Measurements from ENCODE around the gene EIPR1. TPM values are rescaled to one million over a fixed set of nuclear protein-coding genes. Genes with fewer than 3 reads are reported as not detected.

The EIPR1 gene
- total RNA-seq, 2 donors from 2014 or later, result 34.5 to 35.1 TPM

- no peaks in the 10 kb centered on the region for H3K4me1 Mint-ChIP-seq (ENCODE audit: low read depth)
- no peak overlapping the region for H3K27ac Mint-ChIP-seq
- peak; percentile 24 to 38 for DNase-seq
- H3K4me3 Mint-ChIP-seq, result no peak overlapping the region
- no peaks in the 10 kb centered on the region for H3K36me3 Mint-ChIP-seq (ENCODE audit: insufficient read depth in 2 of 2)
- no peaks in the 10 kb centered on the region for H3K27me3 Mint-ChIP-seq (ENCODE audit: low read depth)
- ATAC-seq (replicated peaks in 1 of 2), result peak in 1 of 2 donors; percentile 45
- no peaks in the 10 kb centered on the region for H3K9me3 Mint-ChIP-seq
Observed at GRCh38 chr2:3179208-3179607, 198.4 kb downstream of the EIPR1 start.

- no peaks in the 10 kb centered on the region for H3K36me3 Mint-ChIP-seq (ENCODE audit: insufficient read depth in 2 of 2)
- no peaks in the 10 kb centered on the region for H3K27me3 Mint-ChIP-seq (ENCODE audit: low read depth)
- ATAC-seq (replicated peaks in 1 of 2) (no peak), DNase-seq (no peak)
- no peak overlapping the region for H3K27ac Mint-ChIP-seq
- H3K9me3 Mint-ChIP-seq, result no peaks in the 10 kb centered on the region
- no peak overlapping the region for H3K4me3 Mint-ChIP-seq
- H3K4me1 Mint-ChIP-seq (ENCODE audit: low read depth), result no peaks in the 10 kb centered on the region
Observed at GRCh38 chr2:3178578-3179031, 199.0 kb downstream of the EIPR1 start.

- H3K36me3 Mint-ChIP-seq (ENCODE audit: insufficient read depth in 2 of 2), result no peaks in the 10 kb centered on the region
- no peak overlapping the region for H3K27ac Mint-ChIP-seq
- no peaks in the 10 kb centered on the region for H3K4me1 Mint-ChIP-seq (ENCODE audit: low read depth)
- H3K9me3 Mint-ChIP-seq, result no peaks in the 10 kb centered on the region
- no peak for DNase-seq
- ATAC-seq (replicated peaks in 1 of 2), result no peak
- no peak overlapping the region for H3K4me3 Mint-ChIP-seq
- no peaks in the 10 kb centered on the region for H3K27me3 Mint-ChIP-seq (ENCODE audit: low read depth)
Observed at GRCh38 chr2:3177891-3178577, 199.6 kb downstream of the EIPR1 start.

- no peak overlapping the region for H3K27ac Mint-ChIP-seq
- no peaks in the 10 kb centered on the region for H3K9me3 Mint-ChIP-seq
- DNase-seq (no peak), ATAC-seq (replicated peaks in 1 of 2) (no peak)
- no peaks in the 10 kb centered on the region for H3K27me3 Mint-ChIP-seq (ENCODE audit: low read depth)
- H3K4me3 Mint-ChIP-seq, result no peak overlapping the region
- H3K36me3 Mint-ChIP-seq (ENCODE audit: insufficient read depth in 2 of 2), result no peaks in the 10 kb centered on the region
- no peaks in the 10 kb centered on the region for H3K4me1 Mint-ChIP-seq (ENCODE audit: low read depth)
Observed at GRCh38 chr2:3176869-3177255, 200.8 kb downstream of the EIPR1 start.

GRCh38 chr2:3176071-3176868 lies 201.3 kb downstream of the EIPR1 start:
- H3K27me3 Mint-ChIP-seq (ENCODE audit: low read depth), result no peaks in the 10 kb centered on the region
- no peak overlapping the region for H3K4me3 Mint-ChIP-seq
- H3K9me3 Mint-ChIP-seq, result no peaks in the 10 kb centered on the region
- DNase-seq (no peak), ATAC-seq (replicated peaks in 1 of 2) (no peak)
- H3K27ac Mint-ChIP-seq, result no peak overlapping the region
- H3K4me1 Mint-ChIP-seq (ENCODE audit: low read depth), result no peaks in the 10 kb centered on the region
- H3K36me3 Mint-ChIP-seq (ENCODE audit: insufficient read depth in 2 of 2), result peaks cover 2 to 5% of the 10 kb centered on the region in 2 donors

GRCh38 chr2:3175568-3175955 lies 202.1 kb downstream of the EIPR1 start:
- H3K27ac Mint-ChIP-seq, result no peak overlapping the region
- no peak overlapping the region for H3K4me3 Mint-ChIP-seq
- DNase-seq, result no peak
- H3K36me3 Mint-ChIP-seq (ENCODE audit: insufficient read depth in 2 of 2), result peaks cover 3 to 5% of the 10 kb centered on the region in 2 donors
- no peaks in the 10 kb centered on the region for H3K4me1 Mint-ChIP-seq (ENCODE audit: low read depth)
- no peaks in the 10 kb centered on the region for H3K9me3 Mint-ChIP-seq
- no peak for ATAC-seq (replicated peaks in 1 of 2)
- H3K27me3 Mint-ChIP-seq (ENCODE audit: low read depth), result no peaks in the 10 kb centered on the region

- no peaks in the 10 kb centered on the region for H3K27me3 Mint-ChIP-seq (ENCODE audit: low read depth)
- no peak for ATAC-seq (replicated peaks in 1 of 2)
- no peak overlapping the region for H3K27ac Mint-ChIP-seq
- DNase-seq, result no peak
- no peak overlapping the region for H3K4me3 Mint-ChIP-seq
- no peaks in the 10 kb centered on the region for H3K9me3 Mint-ChIP-seq
- H3K4me1 Mint-ChIP-seq (ENCODE audit: low read depth), result no peaks in the 10 kb centered on the region
- H3K36me3 Mint-ChIP-seq (ENCODE audit: insufficient read depth in 2 of 2), result peaks cover 3 to 5% of the 10 kb centered on the region in 2 donors
Observed at GRCh38 chr2:3174626-3175567, 202.7 kb downstream of the EIPR1 start.

GRCh38 chr2:3173031-3173430 lies 204.6 kb downstream of the EIPR1 start:
- Mint-ChIP-seq H3K4me3 (no peak overlapping the region), H3K9me3 (no peaks in the 10 kb centered on the region), H3K27ac (no peak overlapping the region), H3K4me1 (ENCODE audit: low read depth) (no peaks in the 10 kb centered on the region), H3K36me3 (ENCODE audit: insufficient read depth in 2 of 2) (peaks cover 3 to 5% of the 10 kb centered on the region in 2 donors), H3K27me3 (ENCODE audit: low read depth) (no peaks in the 10 kb centered on the region)
- no peak for DNase-seq
- no peak for ATAC-seq (replicated peaks in 1 of 2)

GRCh38 chr2:3172265-3172935 lies 205.2 kb downstream of the EIPR1 start:
- no peaks in the 10 kb centered on the region for H3K27me3 Mint-ChIP-seq (ENCODE audit: low read depth)
- ATAC-seq (replicated peaks in 1 of 2) (no peak), DNase-seq (no peak)
- H3K4me1 Mint-ChIP-seq (ENCODE audit: low read depth), result no peaks in the 10 kb centered on the region
- H3K27ac Mint-ChIP-seq, result no peak overlapping the region
- no peak overlapping the region for H3K4me3 Mint-ChIP-seq
- H3K9me3 Mint-ChIP-seq, result no peaks in the 10 kb centered on the region
- H3K36me3 Mint-ChIP-seq (ENCODE audit: insufficient read depth in 2 of 2), result peaks cover 3 to 5% of the 10 kb centered on the region in 2 donors

- H3K4me1 Mint-ChIP-seq (ENCODE audit: low read depth), result no peaks in the 10 kb centered on the region
- ATAC-seq (replicated peaks in 1 of 2) (no peak), DNase-seq (no peak)
- no peak overlapping the region for H3K4me3 Mint-ChIP-seq
- no peak overlapping the region for H3K27ac Mint-ChIP-seq
- H3K36me3 Mint-ChIP-seq (ENCODE audit: insufficient read depth in 2 of 2), result peaks cover 5 to 7% of the 10 kb centered on the region in 2 donors
- H3K9me3 Mint-ChIP-seq, result no peaks in the 10 kb centered on the region
- no peaks in the 10 kb centered on the region for H3K27me3 Mint-ChIP-seq (ENCODE audit: low read depth)
Observed at GRCh38 chr2:3171564-3172264, 205.9 kb downstream of the EIPR1 start.

GRCh38 chr2:3170792-3171455 lies 206.7 kb downstream of the EIPR1 start:
- H3K27ac Mint-ChIP-seq, result no peak overlapping the region
- no peaks in the 10 kb centered on the region for H3K27me3 Mint-ChIP-seq (ENCODE audit: low read depth)
- ATAC-seq (replicated peaks in 1 of 2) (no peak), DNase-seq (no peak)
- no peaks in the 10 kb centered on the region for H3K4me1 Mint-ChIP-seq (ENCODE audit: low read depth)
- peaks cover 5 to 10% of the 10 kb centered on the region in 2 donors for H3K36me3 Mint-ChIP-seq (ENCODE audit: insufficient read depth in 2 of 2)
- no peaks in the 10 kb centered on the region for H3K9me3 Mint-ChIP-seq
- no peak overlapping the region for H3K4me3 Mint-ChIP-seq
